HG03097 (cell line): ENCODE data around the gene TMX2.

Experiments
- ATAC-seq: cut with Tn5 transposase; IDR thresholded peaks from one replicate; pipeline ENCODE4 v1.9.1; 2021; ENCODE audit not compliant: unreplicated experiment, low FRiP score

Gene TMX2

DNA sequence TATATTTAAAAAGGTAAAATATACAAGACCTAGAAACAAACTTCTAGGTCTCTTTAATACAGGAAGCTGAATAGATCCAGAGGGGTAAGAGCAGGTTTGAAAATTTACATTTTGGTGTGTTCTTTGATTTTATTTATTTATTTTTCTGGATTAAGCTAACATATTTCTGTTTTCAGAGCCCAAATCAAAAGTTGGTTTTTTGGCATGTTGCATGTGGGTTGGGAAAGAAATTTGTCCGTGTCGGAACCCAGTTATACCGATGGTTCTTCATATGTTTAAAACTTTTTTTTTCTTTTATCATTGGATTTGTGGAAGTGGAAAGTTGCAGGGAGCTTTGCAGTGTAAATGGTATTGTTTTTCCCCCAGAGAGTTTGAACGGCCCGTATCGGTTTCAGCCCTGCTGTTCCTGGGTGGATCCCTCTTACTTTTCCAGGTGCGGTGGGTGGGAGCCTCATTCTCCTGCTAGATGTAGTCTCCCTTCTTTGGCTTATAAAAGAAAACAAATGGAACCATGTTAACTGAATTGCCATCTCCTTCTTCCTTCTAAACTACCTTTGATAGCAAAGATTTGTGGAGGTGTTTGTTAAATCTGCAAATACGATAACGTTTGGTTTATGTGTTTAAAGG, 50.0 kb downstream of the TMX2 start:
- ATAC-seq = no peak

DNA sequence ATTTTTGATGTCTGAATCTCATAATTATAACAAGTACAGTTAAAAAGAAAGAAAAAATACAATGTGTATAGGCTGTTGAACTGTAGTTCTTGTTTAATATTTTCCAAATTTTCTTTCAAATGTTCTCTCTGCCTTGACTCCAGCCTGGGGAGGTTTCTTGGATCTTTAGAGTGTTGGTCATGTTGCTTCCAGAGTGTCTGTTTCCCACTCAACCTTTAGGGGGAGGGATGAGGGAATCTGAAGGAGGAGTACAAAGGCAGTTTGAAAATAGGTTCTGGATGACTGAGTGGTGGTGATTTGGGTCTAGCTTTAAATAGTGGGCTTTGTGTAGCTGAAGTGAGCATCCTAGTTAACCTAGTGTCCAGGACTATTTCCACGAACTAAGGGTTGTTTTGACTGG, 51.2 kb downstream of the TMX2 start:
- ATAC-seq = no peak

DNA sequence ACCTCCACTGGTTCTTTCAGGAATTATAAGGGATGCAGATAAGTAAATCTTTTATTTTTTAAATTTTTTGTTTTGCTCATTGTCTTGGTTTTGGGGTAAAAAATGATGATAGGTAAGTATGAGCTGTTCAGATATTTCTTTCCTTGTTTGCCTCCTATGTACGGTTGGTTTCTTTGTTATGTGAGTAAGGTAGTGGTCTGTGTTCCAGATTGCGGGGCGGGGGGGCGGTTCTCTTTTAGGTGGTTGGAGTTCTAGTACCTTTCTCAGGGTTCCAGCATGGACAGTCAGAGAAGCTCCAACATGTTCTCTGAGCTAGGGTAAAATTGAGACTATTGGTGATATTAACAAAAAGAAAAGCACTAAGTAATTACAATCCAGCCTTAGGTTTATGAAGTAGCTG, 51.6 kb downstream of the TMX2 start:
- no peak for ATAC-seq

DNA sequence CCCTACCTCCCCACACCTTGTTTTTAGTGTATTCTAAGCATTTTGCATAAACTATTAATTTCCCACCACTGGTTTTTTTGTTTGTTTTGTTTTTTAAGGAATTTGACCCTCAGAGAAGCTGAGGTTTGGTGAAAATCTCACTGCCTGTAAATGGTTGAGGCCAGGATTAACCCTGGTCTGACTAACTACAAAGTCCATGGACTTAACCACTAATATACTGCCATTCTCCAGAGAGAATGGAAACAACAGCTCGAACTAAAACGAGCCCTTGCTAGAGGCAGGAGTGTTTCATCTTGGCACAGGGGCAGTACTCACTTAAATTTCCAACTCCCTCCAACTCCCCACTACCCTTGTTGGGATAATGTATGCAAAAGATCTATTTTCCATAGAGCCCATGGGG, 52.2 kb downstream of the TMX2 start:
- no peak for ATAC-seq

DNA sequence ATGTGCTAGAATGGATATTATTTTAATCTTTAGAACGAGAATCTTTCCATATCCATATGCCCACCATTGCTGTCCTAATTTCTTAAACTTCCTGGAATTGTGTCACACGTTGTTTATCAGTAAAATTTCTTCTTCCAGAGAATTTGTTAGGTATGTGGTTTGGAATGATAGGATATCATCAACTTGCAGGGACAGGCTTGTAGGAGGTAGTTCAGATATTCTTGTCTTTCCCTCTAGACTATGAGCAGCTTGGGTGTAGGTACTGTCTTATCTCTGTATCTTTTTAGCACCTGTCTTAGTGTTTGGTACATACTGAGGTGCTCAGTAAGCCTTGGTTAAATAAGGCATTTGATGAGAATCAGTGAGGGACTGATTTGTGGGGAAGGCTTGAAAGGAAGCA, 52.6 kb downstream of the TMX2 start:
- no peak for ATAC-seq

DNA sequence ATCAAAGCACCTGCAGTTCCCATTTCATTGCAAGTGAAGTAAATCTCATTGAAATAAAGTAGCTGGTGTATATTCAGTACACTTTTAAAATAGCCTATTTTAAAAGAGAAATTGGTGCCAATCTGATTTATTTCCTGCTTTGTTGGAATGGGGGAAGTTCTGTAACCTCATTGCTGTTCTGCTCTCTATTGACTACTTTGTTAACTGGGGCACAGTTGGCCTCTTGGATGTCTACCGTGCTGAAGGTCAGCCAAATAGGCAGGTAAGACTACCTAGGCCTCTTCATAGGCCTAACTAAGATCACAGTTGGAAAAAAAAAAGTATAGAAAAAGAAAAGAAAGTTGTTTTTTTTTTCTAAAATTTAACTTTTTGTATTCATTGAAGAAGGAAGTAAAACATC, 58.4 kb downstream of the TMX2 start:
- ATAC-seq = no peak

DNA sequence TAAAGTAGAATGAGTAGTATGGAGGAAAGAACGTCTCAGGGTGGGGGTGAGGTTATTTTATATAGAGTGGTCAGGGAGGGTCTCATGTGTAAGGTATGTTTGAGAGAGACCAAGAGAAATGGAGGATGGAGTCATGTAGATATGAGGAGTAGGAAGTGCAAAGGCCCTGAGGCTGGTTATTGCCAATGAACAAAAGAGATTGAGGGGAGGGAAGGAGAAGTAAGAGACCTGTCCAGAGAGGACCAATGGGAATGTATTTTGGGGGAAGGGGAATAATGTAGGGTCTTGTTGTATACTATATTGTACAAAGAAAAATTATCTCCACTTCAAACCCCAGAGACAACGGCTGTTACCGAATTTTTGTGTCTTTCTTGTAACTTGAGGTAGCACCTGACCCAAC, 59.0 kb downstream of the TMX2 start:
- ATAC-seq = no peak

DNA sequence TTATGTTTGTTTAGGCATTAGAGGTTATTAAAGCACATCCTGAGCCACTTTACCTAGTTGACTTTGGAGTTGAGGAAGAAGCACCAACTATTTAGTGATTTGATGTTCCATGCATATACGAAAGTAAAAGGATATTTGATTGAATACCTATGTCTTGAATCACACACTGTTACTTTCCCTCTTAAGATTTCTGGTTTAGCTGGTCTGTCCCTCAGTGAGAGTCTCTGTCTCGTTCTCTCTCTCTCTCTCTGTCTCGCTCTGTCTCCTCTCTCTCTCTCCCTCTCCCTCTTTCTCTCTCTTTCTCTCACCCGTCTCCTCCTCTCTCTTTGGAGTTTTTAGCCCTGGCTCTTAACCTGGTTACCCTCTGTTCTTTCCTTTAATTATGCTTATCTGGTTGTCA, 60.2 kb downstream of the TMX2 start:
- no peak for ATAC-seq

DNA sequence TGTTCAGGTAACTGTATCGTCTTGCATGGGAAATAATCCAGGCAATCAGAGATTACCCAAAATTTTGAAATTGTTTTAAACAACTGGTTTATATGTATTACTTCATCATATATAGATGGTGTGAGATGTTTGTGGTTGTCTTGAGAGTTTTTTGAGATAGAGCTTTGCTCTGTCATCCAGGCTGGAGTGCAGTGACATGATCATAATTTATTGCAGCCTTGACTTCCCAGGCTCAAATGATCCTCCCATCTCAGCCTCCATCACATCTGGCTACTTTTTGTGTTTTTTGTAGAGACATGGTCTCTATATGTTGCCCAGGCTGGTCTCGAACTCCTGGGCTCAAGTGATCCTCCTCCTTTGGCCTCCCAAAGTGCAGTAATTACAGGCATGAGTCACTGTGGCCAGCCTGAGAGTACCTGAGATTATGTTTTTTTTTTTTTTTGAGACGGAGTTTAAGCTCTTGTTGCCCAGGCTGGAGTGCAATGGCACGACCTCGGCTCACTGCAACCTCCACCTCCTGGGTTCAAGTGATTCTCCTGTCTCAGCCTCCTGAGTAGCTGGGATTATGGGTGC, 60.7 kb downstream of the TMX2 start:
- no peak for ATAC-seq

DNA sequence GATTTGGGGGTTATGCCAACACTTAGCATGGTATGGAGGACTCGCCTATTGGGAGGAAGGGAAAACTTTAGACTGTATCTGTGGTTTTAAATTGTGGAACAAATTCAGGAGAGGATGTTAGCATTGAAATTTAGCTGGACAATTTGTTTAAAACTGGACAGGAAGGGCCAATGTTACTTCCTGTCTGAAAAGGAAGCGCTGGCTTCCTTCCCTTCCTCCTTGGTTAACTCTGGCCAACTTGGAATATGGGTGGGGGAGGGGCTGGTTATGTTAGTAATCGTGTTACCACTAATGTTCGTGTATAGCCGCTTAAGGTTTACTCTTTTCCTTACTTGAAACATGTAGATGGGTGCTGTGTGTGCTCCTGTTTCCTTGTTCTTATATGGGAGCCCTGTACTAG, 63.1 kb downstream of the TMX2 start:
- no peak for ATAC-seq

DNA sequence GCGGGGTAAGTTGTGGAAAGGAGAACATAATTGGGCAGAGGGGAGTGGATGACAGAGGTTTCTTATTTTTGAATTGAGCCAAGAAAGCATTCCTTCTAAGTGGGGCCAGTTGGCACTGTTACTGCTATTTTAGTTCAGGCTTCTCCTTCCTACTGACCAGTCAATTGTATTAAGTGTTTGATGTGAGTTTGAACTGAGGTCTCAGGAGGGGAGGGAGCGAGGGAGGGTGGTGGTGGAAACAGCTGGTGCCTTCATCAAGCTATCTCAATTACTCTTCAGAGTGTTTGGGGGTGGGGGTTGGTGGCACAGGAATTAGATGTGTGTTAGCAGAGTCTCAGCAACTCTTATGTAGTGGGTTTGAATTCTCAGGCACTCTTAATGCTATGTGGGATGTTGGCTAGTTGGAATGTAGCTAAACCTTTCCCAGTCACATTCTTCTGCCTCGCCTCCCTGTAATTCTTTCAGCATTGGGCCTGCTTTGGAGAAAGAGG, 63.7 kb downstream of the TMX2 start:
- ATAC-seq = no peak

DNA sequence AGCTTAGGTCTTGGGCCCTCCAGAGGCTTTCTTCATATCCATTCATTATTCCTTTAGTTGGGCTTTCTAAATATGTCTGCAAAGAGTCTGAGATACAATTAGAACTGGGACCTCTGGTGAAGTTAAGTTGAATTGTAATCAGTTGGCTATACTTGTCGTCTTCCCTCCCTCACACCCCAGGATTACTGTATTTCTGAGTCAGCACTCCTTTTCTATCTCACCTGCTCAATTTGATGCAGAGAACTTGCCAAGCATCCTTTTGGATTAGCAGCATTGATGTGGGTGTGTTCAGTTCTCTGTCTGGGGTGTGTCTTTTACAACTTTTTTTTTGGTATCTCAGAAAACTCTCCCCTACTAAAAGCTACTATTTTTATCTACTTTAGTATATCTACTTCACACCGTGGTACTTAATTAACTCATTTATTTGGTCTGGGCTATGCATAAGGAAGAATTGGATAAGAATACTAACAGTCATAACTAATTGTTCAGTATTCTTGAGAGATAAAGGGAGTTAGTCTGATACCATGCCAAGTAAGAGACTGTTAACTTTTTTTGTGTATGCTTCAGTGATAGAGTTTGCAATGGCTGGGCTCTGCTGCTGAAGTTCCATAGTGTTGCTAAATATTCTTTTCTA, 64.3 kb downstream of the TMX2 start:
- no peak for ATAC-seq

DNA sequence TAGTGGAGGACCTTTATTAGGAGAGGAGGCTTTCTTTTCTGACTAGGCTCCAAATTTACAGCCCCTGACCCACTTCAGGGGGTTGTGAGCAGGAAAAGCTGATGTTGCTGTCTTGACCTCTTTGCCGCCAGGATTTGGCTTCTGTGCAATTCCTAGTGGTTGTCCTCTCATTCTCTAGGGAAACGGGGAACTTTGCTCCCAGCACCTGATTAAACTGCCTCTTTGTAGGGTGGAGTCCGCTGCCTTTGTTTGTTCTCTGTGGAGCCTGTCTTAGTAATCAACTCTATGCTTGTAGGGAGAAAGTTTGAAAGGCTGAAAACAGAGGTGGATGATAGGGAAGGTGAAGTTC, 65.5 kb downstream of the TMX2 start:
- ATAC-seq = no peak

DNA sequence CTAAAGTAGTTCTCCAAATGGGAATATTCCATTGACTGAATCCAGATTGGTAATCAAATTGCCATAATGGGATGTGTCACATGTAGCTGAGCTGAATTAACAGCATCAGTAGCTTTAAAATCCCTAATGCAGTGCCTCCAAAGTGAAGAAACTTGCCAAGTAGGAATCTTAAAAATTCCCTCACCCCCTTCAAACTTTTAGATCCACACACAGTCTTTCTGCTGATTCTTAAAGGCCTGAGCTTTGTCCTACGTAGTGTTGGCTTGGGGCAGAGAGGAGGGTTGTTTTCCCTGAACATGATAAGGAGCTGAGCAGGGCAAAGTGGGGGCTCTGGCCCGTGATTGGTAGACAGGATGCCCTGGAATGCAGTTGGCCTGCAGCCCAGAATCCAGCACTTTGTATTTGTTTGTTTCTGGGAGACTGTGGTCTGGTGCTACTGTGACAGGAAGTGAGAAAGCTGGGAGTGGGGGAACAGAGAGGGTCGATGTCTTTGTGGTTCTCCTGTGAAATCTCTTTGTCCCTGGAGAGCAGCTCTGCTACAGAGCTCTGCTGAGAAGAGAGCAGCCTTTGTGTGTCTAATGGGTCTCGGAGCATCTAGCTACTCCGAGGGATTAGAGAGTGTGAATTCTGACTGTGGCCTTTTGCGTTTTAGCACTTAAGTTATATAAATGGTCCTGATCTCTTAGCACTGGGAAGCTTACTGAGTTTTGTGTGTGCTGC, 66.1 kb downstream of the TMX2 start:
- no peak for ATAC-seq

DNA sequence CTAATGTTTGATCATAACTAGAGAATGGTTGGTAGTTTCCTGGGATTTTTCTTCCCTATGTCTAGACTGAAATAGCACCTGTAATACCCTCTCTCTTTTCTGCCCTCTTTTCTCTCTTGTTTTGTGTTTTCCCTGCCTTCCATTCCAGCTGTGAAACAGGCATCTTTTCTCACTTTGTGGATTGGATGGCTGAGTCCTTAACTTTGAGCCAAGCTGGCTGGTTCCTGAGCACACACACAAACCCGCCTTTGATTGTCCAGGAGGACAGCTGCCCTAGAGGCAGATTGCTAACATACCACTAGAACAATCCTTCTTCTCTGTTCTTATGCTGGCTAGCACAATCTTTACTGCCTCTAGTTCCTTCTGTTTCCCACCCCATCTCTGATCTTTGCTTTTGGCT, 66.9 kb downstream of the TMX2 start:
- ATAC-seq = no peak

DNA sequence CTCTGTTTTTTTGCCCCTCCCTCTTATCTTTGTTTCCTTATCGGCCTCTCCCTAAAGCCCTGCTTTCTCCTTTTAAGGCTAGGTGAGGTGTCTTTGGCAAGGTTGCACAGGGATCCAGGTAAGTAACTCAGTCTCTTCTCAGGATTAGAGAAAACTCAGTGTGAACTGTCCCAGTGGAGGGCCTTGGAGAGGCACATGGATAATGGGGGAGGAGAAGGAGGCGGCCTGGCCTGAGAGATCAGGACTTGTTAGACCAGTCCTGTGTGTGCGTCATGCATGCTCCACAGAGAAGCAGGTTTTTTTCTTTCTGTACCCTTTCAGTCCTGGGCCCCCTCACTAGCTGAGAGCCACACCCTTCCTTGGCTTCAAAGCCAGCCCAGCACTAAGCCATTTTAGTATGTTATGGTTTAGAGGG, 69.1 kb downstream of the TMX2 start:
- no peak for ATAC-seq

DNA sequence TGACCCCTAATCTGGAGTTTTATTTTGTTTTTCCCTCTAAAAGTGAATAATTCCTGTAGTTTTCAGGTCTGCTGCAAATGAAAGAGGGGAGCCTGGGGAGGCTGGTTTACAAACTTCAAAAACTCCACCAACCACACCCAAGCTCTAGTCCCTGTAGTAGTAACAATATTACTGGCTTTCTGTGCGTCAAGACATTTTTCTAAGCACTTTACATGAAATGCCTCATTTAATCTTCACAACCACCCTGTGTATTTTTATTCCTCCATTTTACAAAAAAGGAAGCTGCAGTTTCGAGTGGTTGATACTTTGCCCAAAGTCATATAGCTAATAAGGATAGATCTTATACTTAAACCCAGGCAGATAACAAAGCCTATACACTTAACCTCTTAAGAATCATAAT, 72.7 kb downstream of the TMX2 start:
- ATAC-seq = no peak

DNA sequence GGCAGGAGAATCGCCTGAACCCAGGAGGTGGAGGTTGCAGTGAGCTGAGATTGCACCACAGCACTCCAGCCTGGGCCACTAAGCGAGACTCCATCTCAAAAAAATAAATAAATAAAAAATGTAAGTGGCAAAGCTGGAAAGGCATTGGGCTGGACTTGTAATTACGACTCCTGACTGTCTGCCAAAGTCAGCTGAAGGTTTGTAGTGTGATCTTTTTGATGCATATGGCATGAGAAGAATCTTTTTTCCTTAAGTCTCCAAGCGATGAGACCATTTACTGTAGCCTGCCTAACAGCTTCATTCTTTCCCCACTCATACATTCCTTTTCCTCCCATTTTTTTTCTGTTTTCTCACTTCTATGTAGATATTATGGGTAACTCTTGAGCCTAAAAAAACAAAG, 74.0 kb downstream of the TMX2 start:
- no peak for ATAC-seq

DNA sequence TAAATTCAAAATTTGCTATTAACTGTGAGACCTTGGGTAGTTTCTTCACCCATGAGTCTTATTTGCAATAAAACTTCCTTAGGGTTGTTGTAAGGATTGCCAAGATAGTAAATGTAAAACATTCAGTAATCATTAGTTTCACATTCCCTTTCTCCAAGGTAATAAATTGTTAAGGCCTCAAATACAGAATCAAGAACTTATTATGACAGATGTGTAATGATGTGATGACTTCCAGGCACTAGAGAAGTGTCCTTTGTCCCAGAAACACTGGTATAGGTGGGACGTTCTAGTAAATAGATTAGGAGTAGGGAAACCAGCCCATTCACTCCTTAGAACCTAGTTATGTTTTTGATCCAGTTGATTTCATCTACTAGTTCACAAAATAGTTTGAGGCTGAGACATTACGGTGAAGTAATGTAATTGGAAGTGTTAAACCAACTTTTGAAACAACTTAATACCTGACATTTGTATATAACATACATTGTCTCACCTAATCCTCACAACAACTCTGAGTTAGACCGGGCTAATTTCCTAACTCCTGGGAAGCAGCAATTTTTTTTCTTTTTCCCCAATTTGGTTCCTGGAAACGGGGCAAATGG, 74.7 kb downstream of the TMX2 start:
- ATAC-seq = no peak

DNA sequence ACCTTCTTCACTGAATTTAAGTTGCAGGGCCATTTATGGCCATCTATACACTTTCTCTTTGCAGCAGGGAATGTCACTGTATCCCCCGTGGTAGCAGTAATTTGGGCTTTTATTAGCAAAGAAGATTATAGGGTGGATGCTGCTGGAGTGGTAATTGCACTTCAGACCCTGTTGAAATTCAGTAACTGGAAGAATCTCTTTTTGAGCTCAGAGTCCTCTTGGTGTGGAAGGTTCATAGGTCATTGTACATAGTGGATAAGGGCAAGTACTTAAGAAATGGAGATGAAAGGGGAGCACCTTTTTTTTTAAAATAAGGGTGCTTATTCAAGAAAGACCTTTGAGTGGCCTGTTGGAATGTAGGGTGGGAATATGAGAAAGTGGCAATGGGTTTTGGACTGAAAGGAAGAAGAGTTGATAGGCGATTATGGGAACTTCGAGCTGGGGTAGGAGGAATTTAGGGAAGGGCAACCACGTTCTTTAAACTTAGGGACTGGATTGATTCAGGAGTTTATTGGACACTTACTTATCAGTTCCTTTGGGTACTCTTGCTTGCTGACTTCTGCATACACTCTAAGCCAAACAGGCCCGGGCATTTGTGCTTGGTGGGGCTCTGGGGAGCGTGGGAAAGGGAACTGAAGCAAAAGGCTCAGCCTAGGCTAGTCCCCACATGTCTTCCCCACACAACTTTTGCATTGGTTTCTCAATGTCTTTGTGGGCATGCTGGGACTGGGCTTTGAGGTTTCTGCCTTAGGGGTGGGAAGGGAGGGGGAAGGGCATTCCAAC, 75.7 kb downstream of the TMX2 start:
- no peak for ATAC-seq

DNA sequence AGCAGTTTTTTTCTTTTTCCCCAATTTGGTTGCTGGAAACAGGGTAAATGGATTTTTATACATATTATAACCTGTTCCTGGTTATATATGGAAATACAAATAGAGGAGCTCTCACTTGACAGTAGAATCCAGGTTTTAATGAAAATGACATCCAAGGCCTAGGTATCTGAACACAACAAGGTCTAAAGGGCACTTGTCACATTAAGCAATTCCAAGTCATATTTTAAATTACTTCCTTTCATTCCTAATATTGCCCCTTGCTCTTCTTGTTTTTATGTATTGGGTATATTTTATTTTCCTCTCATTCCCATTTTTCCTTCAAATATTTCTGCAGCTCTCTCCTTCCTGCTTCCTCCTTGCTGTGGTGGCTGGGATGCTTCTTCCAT, 76.3 kb downstream of the TMX2 start:
- ATAC-seq = no peak
